HG03469 (cell line): ENCODE data around the gene OR4D11.
"Not testable (repeated sequence)": the region's sequence is repeated elsewhere in the genome, so short reads cannot be mapped to it uniquely, and the experiment has no call there.

Experiments
- ATAC-seq: cut with Tn5 transposase; IDR thresholded peaks from one replicate; pipeline ENCODE4 v1.9.1; 2021; ENCODE audit warnings: mild to moderate bottlenecking, moderate library complexity, moderate number of reproducible peaks; ENCODE audit not compliant: unreplicated experiment

The OR4D11 gene

DNA sequence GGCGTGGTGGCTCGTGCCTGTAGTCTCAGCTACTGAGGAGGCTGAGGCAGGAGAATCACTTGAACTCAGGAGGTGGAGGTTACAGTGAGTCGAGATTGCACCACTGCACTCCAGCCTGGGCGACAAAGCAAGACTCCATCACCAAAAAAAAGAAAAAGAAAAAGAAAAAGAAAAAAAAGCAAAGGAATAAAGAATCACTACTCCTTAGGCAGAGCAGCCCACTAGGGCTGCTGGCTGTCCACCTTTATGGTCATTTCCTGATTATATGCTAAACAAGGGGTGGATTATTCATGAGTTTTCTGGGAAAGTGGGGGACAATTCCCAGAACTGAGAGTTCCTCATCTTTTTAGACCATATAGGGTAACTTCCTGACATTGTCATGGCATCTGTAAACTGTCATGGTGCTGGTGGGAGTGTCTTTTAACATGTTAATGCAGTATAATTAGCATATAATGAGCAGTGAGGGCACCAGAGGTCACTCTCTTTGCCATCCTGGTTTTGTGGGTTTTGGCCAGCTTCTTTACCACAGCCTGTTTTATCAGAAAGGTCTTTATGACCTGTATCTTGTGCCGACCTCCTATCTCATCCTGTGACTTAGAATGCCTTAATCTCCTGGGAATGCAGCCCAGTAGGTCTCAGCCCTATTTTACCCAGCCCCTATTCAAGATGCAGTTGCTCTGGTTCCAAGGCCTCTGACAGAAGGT, 44.4 kb downstream of the OR4D11 start:
- not testable (repeated sequence) for ATAC-seq

DNA sequence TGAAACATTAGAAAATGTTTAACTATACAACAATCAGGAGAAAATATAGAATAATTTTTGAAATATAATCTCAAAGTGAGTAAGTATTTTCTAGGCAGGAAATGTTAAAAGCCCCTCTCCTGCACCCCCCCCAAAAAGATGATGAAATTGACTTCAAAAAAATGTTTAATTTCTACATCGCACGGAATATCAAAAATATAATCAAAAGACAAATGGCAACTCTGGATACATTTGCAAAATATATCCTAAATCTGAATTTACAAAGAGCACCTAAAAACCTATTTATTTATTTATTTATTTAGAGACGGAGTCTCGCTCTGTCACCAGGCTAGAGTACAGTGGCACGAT, 44.9 kb downstream of the OR4D11 start:
- no peak for ATAC-seq

DNA sequence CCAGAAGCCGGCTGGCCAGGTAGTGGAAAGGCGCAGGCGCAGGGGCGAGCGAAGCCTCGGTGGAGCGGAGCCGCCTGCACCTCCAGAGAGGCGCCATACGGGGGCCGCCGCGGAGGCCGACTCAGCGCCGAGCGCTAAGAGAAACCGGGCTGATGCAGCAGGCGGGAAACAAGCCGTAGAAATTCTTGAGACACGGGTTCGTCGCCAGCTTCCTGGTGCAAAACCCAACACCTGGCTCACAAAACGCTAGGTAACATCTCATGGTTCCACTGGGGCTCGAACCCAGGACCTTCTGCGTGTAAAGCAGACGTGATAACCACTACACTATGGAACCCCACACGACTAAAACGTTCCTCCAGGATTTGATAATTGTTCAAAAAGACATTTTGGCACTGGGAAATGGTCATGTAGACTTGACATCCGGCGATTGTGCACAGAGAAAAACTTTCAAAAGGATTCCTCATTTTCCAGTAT, 47.0 kb downstream of the OR4D11 start:
- ATAC-seq = peak; percentile 84

DNA sequence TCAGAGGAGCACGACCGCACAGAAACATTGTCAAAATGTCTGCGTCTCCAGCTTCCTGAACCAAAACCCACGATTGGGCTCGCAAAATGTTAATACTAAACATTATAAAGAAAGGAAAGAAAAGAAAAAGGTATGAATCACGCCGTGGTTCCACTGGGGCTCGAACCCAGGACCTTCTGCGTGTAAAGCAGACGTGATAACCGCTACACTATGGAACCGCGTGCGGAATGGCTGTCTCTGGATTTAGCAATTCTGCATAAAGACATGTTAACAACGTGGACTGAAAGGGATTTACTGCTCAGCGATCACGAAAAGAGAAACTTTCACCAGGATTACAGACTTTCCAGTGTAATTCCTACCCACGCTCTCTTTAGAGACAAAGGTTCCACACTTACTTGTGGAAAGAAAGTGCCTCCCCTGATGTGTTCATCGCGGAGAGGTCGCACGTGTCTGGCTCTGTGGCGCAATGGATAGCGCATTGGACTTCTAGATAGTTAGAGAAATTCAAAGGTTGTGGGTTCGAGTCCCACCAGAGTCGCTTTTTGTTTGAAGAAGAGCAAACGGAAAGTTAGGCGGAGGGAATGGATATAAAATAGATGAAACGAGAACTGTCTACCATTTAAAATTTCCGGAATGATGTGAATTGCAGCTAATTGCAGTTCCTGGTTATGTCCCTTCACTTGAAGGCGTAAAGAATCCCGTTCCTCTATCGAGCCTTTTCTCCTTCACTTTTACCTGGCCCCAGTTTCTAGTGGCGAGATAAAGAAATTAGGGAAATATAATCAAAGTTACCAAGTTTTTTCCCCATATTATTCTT, 47.7 kb downstream of the OR4D11 start:
- ATAC-seq = no peak

DNA sequence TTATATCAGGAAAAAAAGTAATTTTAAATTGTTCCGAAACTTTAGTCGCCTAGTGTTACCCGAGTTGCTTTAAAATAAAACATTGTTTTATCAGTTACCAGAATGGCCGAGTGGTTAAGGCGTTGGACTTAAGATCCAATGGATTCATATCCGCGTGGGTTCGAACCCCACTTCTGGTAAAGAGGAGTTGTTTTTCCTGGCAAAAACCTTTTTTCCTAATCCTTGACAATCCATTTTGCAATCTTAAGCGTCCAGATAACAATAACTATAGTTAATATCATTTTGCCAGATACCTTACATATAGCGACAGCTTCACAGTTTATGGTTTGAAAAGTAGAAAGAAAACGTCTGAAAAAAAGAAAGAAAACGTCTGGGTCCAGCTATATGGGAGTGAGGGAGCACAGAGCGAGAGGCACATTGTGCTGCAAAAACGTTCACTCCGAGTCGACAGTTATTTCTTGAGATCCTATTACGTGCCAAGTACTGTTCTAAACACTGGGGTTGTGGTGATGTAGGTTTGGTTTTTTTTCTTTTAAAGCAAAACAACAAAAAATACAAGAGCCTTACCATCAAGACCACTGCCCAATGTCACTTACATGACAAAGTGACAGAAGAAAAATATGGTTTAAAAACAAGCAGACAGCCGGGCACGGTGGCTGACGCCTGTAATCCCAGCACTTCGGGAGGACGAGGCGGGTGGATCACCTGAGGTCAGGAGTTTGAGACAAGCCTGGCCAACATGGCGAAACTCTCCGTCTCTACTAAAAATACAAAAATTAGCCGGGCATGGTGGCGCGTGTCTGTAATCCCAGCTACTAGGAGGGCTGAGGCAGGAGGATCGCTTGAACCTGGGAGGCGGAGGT, 48.5 kb downstream of the OR4D11 start:
- no peak for ATAC-seq

DNA sequence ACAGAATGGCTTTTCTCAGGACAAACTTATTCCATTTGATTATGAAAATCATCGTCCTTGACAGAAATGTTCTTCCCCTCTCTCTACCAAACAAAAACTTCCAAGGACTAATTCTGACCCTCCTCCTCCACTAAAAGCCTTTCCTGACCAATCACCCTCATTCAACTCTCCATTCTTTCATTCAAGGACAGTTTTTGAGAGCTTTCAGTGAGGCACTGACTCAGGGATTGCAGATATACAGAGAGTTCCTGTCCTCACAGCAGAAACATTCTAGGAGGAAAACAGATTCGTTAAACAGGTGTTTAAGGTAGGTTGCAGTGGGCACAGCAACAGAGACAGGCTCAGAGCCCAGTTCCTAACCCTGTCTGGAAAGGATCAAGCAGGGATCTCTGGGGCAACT, 49.5 kb downstream of the OR4D11 start:
- no peak for ATAC-seq

DNA sequence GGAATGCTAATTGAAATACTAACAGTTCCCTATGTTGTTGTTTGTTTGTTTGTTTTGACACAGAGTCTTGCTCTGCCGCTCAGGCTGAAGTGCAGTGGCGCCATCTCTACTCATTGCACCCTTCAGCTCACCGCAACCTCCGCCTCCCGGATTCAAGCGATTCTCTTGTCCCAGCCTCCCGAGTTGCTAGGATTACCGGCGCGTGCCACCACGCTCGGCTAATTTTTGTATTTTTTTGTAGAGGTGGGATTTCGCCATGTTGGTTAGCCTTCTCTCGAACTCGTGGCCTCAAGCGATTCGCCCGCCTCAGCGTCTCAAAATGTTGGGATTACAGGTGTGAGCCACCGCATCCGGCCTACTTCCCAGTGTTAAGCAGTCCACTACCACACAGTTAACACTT, 49.9 kb downstream of the OR4D11 start:
- no peak for ATAC-seq
